Fibroblast of villous mesenchyme (primary cell): ENCODE data around the gene SULF2. TPM values are rescaled to one million over a fixed set of nuclear protein-coding genes. Genes with fewer than 3 reads are reported as not detected.

Experiments used
- DNase-seq: peaks from one replicate; pipeline ENCODE4 v3.0.0-alpha.2; 2010; ENCODE audit warnings: low read depth
- H3K4me3 ChIP-seq: 2 replicates; pipeline ENCODE4 v1.5.1; 2011; ENCODE audit warnings: low read depth, mild to moderate bottlenecking, low read length
- CTCF ChIP-seq: IDR thresholded peaks from 2 replicates; pipeline ENCODE4 v1.5.1; 2012; ENCODE audit warnings: low read depth, mild to moderate bottlenecking, low read length; ENCODE audit not compliant: insufficient read depth
- total RNA-seq: library from RNA; depleted of rRNA; stranded (reverse); fragments of >200 nt; gene quantifications from 2 replicates; pipeline ENCODE4 v1.2.3, GENCODE V29; 2012

Gene SULF2
- total RNA-seq, 1 donor: 3.5 TPM

GRCh38 chr20:47789081-47789763 lies 3.9 kb upstream of the SULF2 start:
- DNase-seq: peak; percentile 83
- no peak overlapping the region for H3K4me3 ChIP-seq
- TF ChIP-seq CTCF: no peak

GRCh38 chr20:47788741-47789080 lies 3.4 kb upstream of the SULF2 start:
- no peak for TF ChIP-seq CTCF
- no peak for DNase-seq
- no peak overlapping the region for H3K4me3 ChIP-seq

GRCh38 chr20:47786765-47787107 lies 1.5 kb upstream of the SULF2 start:
- peak overlapping the region; percentile 54 for H3K4me3 ChIP-seq
- DNase-seq: no peak
- TF ChIP-seq CTCF: no peak

- peak overlapping the region; percentile 54 for H3K4me3 ChIP-seq
- peak; percentile 75 for TF ChIP-seq CTCF
- peak; percentile 90 for DNase-seq
These were observed 828 bp upstream of the SULF2 start for GRCh38 chr20:47785854-47786764.

GRCh38 chr20:47784599-47785310 lies 526 bp downstream of the SULF2 start:
- no peak for TF ChIP-seq CTCF
- peak overlapping the region; percentile 65 for H3K4me3 ChIP-seq
- peak; percentile 40 for DNase-seq

- DNase-seq: no peak
- no peak for TF ChIP-seq CTCF
- H3K4me3 ChIP-seq: peak overlapping the region; percentile 65
These were observed 1.3 kb downstream of the SULF2 start for GRCh38 chr20:47783828-47784598.
